Liver (tissue), 9 donors: ENCODE data around the gene CCL21. TPM values are rescaled to one million over a fixed set of nuclear protein-coding genes. Genes with fewer than 3 reads are reported as not detected.
"Not testable (repeated sequence)": the region's sequence is repeated elsewhere in the genome, so short reads cannot be mapped to it uniquely, and the experiment has no call there.

Source experiments
- DNase-seq: peaks from one replicate; pipeline ENCODE4 v3.0.0-alpha.2; 2017; ENCODE audit warnings: low spot score
- H3K27ac ChIP-seq, 2 donors: one replicate each; pipeline ENCODE4 v1.7.0; 2013; ENCODE audit warnings: inconsistent platforms in 2 of 2, low read length in 2 of 2, control low read depth in 1 of 2, low read depth in 1 of 2, mild to moderate bottlenecking in 1 of 2
- H3K27me3 ChIP-seq, 4 donors: one replicate each; pipeline versions ENCODE4 v1.6.1 to v1.7.0; 2013; ENCODE audit warnings: low read length in 3 of 4, inconsistent platforms in 1 of 4, mild to moderate bottlenecking in 1 of 4, moderate library complexity in 1 of 4; ENCODE audit not compliant: control insufficient read depth in 4 of 4, insufficient read depth in 4 of 4
- H3K36me3 ChIP-seq, 4 donors: one replicate each; pipeline versions ENCODE4 v1.6.1 to v1.7.0; 2013; ENCODE audit warnings: low read length in 3 of 4, mild to moderate bottlenecking in 3 of 4, low read depth in 1 of 4, moderate library complexity in 1 of 4; ENCODE audit not compliant: control insufficient read depth in 4 of 4, insufficient read depth in 3 of 4
- H3K4me1 ChIP-seq, 4 donors: one replicate each; pipeline versions ENCODE4 v1.6.1 to v1.7.0; 2013; ENCODE audit warnings: low read length in 3 of 4, mild to moderate bottlenecking in 3 of 4, moderate library complexity in 1 of 4; ENCODE audit not compliant: control insufficient read depth in 4 of 4, insufficient read depth in 4 of 4
- H3K4me3 ChIP-seq, 3 donors: one replicate each; pipeline versions ENCODE4 v1.6.1 to v1.7.0; 2013; ENCODE audit warnings: low read length in 3 of 3, control low read depth in 1 of 3, low read depth in 1 of 3, mild to moderate bottlenecking in 1 of 3
- H3K9ac ChIP-seq, 2 donors: one replicate each; pipeline ENCODE4 v1.7.0; 2013; ENCODE audit warnings: low read length in 2 of 2, mild to moderate bottlenecking in 2 of 2, moderate library complexity in 2 of 2, control low read depth in 1 of 2, low read depth in 1 of 2
- H3K9me3 ChIP-seq, 4 donors: one replicate each; pipeline versions ENCODE4 v1.6.1 to v1.7.0; 2013; ENCODE audit warnings: low read length in 3 of 4; ENCODE audit not compliant: control insufficient read depth in 4 of 4
- ATF3 ChIP-seq: IDR thresholded peaks from 2 replicates; pipeline ENCODE4 v1.6.1; 2016; ENCODE audit warnings: antibody characterized with exemption
- EGR1 ChIP-seq, 2 donors: IDR thresholded peaks; 2 replicates each; pipeline ENCODE4 v1.6.1; 2016 to 2018; ENCODE audit warnings: antibody characterized with exemption in 2 of 2, low read depth in 2 of 2
- FOXA1 ChIP-seq: IDR thresholded peaks from 2 replicates; pipeline ENCODE4 v1.6.1; 2016; ENCODE audit warnings: antibody characterized with exemption
- FOXA2 ChIP-seq: IDR thresholded peaks from 2 replicates; pipeline ENCODE4 v1.6.1; 2016; ENCODE audit warnings: antibody characterized with exemption
- GABPA ChIP-seq, 2 donors: IDR thresholded peaks in 1 of 2; conservative IDR thresholded peaks in 1 of 2; 2 replicates each; pipeline ENCODE4 v1.6.1; 2016; ENCODE audit warnings: antibody characterized with exemption in 2 of 2, mild to moderate bottlenecking in 1 of 2, moderate library complexity in 1 of 2
- HNF4A ChIP-seq, 2 donors: conservative IDR thresholded peaks; 2 replicates each; pipeline ENCODE4 v1.6.1; 2016; ENCODE audit warnings: antibody characterized with exemption in 2 of 2, mild to moderate bottlenecking in 2 of 2
- HNF4G ChIP-seq: IDR thresholded peaks from 2 replicates; pipeline ENCODE4 v1.6.1; 2016; ENCODE audit warnings: antibody characterized with exemption
- JUND ChIP-seq, 2 donors: IDR thresholded peaks; 2 replicates each; pipeline ENCODE4 v1.6.1; 2016; ENCODE audit warnings: antibody characterized with exemption in 2 of 2
- MAX ChIP-seq: IDR thresholded peaks from 2 replicates; pipeline ENCODE4 v1.6.1; 2016; ENCODE audit warnings: antibody characterized with exemption
- NR2F2 ChIP-seq: IDR thresholded peaks from 2 replicates; pipeline ENCODE4 v1.6.1; 2016; ENCODE audit warnings: antibody characterized with exemption
- RAD21 ChIP-seq, 2 donors: IDR thresholded peaks; 2 replicates each; pipeline ENCODE4 v1.6.1; 2016; ENCODE audit warnings: antibody characterized with exemption in 2 of 2, mild to moderate bottlenecking in 2 of 2
- REST ChIP-seq: IDR thresholded peaks from 2 replicates; pipeline ENCODE4 v1.6.1; 2016; ENCODE audit warnings: antibody characterized with exemption, mild to moderate bottlenecking
- RXRA ChIP-seq, 2 donors: IDR thresholded peaks; 2 replicates each; pipeline ENCODE4 v1.6.1; 2017 to 2018; ENCODE audit warnings: antibody characterized with exemption in 2 of 2, mild to moderate bottlenecking in 1 of 2
- SP1 ChIP-seq: IDR thresholded peaks from 2 replicates; pipeline ENCODE4 v1.6.1; 2018; ENCODE audit warnings: antibody characterized with exemption, mild to moderate bottlenecking
- TAF1 ChIP-seq: conservative IDR thresholded peaks from 2 replicates; pipeline ENCODE4 v1.6.1; 2016; ENCODE audit warnings: antibody characterized with exemption, mild to moderate bottlenecking
- YY1 ChIP-seq: IDR thresholded peaks from 2 replicates; pipeline ENCODE4 v1.6.1; 2016; ENCODE audit warnings: antibody characterized with exemption, mild to moderate bottlenecking
- WGBS: extraction: QIAGEN DNeasy Blood & Tissue Kit; methylation state at CpG from one replicate; pipeline ENCODE4 v1.1.7; 2013; 5-methylcytosine and 5-hydroxymethylcytosine counted together
- polyA plus RNA-seq, 2 donors: library from polyadenylated mRNA; stranded (reverse) in 1 of 2; unstranded in 1 of 2; fragments of 200-250 nt in 1 of 2; fragments of >200 nt in 1 of 2; fragmentation: Nextera tagmentation in 1 of 2; extraction: Ambion mirVana in 1 of 2; gene quantifications; one replicate each; pipeline versions ENCODE4 v1.2.1 to v1.2.3, GENCODE V29; 2013 to 2015
- total RNA-seq, 2 donors: library from RNA; depleted of rRNA; stranded (reverse); fragments of >200 nt; gene quantifications; one replicate each; pipeline ENCODE4 v1.2.3, GENCODE V29; 2014
- TF ChIP-seq, protein P1 (sequence below): fragments of 150-350 bp; IDR thresholded peaks from 2 replicates; pipeline ENCODE4 v1.5.1; 2017; ENCODE audit warnings: improper control_type of control experiment, low read depth, low read length; ENCODE audit not compliant: missing input control
- TF ChIP-seq, protein P2 (sequence below): IDR thresholded peaks from 2 replicates; pipeline ENCODE4 v1.6.1; 2016; ENCODE audit warnings: antibody characterized with exemption
- donor health status: healthy.
- donor health status: healthy.
- donor health status: healthy.
- donor health status: healthy.
- donor health status: healthy.

The CCL21 gene
- total and polyA plus RNA-seq, 4 donors, result 2.2 to 31.0 (median 10.6) TPM

DNA sequence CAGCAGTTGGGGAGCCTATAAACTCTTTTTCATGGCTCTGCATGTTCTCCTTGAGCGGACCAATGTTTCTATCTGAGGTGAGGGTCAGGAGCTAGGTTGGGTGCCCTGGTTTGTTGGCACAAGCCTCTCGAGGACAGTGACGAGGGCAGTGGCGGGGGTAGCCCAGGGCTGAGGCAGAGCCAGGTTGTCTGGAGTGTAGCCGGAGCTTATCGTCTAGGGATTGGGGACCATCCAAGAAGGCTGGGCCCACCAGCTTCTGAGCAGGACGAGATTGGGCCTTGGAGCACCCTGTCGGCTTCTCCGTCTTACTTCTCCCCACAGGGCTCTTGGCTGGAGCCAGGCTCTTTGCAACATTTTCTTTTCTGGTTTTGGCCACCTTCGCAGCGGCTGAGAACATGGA lies 13.2 kb upstream of the CCL21 start (continued):
- TF ChIP-seq, protein P1, sequence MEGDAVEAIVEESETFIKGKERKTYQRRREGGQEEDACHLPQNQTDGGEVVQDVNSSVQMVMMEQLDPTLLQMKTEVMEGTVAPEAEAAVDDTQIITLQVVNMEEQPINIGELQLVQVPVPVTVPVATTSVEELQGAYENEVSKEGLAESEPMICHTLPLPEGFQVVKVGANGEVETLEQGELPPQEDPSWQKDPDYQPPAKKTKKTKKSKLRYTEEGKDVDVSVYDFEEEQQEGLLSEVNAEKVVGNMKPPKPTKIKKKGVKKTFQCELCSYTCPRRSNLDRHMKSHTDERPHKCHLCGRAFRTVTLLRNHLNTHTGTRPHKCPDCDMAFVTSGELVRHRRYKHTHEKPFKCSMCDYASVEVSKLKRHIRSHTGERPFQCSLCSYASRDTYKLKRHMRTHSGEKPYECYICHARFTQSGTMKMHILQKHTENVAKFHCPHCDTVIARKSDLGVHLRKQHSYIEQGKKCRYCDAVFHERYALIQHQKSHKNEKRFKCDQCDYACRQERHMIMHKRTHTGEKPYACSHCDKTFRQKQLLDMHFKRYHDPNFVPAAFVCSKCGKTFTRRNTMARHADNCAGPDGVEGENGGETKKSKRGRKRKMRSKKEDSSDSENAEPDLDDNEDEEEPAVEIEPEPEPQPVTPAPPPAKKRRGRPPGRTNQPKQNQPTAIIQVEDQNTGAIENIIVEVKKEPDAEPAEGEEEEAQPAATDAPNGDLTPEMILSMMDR, result no peak
- TF ChIP-seq SP1, result no peak
- TF ChIP-seq MAX, result no peak

DNA sequence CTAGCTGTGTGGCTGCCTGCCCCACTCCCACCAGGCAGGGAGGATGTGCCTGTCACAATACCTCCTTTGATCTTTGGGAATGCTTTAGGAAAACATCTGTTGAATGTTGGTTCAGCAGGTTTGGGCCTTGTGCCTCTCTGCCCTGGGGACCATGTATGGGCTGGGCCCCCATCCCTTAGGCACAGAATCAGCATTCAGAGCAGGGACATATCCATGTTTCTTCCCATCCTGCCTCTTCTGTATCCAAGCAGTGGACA lies 9.8 kb upstream of the CCL21 start:
- H3K27me3 ChIP-seq, H3K9ac ChIP-seq, H3K4me3 ChIP-seq, H3K36me3 ChIP-seq, H3K27ac ChIP-seq, H3K9me3 ChIP-seq, DNase-seq: not testable (repeated sequence)
- TF ChIP-seq NR2F2, result peak; percentile 37
- H3K4me1 ChIP-seq, result peaks cover 0 to 12% (median 8%) of the 10 kb centered on the region in 4 donors

DNA sequence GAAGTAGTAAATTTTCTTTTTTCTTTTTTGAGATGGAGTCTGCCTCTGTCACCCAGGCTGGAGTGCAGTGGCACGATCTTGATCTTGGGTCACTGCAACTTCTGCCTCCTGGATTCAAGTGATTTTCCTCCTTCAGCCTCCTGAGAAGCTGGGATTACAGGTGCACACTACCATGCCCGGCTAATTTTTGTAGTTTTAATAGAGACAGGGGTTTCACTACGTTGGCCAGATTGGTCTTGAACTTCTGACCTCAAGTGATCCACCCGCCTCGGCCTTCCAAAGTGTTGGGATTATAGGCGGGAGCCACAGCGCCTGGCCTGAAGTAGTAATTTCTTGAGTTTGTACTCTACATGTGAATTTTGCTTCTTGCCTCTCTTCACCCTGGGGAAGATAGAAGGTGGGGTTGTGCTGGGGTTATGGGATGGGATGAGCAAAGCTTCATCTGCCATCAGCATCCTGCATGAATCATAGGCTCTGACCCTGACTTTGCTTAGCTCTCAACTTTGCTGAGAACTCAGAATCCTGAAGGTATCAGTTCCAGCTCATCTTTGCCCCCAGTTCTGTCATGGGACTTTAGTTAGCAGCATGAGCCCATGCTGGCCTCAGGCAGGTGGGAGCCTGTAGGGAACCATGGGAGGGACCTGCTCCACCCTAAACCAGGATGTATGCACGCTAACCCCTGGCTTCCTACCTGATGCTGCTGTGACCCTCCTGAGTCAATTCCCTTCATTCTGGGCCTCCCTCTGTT lies 9.3 kb upstream of the CCL21 start:
- no peak overlapping the region for H3K27ac ChIP-seq
- H3K9ac ChIP-seq, result no peak overlapping the region
- H3K36me3 ChIP-seq, result no peaks in the 10 kb centered on the region
- TF ChIP-seq GABPA (IDR thresholded peaks at IDR 0.05 in 1 of 2, conservative IDR thresholded peaks at IDR 0.05 in 1 of 2) (no peak), REST (no peak), FOXA2 (no peak), HNF4A (conservative IDR thresholded peaks at IDR 0.05) (no peak), RXRA (IDR thresholded peaks at IDR 0.05) (no peak), EGR1 (IDR thresholded peaks at IDR 0.05; ENCODE audit: low read depth in 2 of 2) (no peak), NR2F2 (no peak), ATF3 (no peak), YY1 (no peak), FOXA1 (no peak), HNF4G (no peak), RAD21 (IDR thresholded peaks at IDR 0.05) (no peak), TAF1 (no peak), SP1 (no peak), JUND (IDR thresholded peaks at IDR 0.05) (no peak), MAX (no peak)
- TF ChIP-seq, protein P1, result no peak
- TF ChIP-seq, protein P2, sequence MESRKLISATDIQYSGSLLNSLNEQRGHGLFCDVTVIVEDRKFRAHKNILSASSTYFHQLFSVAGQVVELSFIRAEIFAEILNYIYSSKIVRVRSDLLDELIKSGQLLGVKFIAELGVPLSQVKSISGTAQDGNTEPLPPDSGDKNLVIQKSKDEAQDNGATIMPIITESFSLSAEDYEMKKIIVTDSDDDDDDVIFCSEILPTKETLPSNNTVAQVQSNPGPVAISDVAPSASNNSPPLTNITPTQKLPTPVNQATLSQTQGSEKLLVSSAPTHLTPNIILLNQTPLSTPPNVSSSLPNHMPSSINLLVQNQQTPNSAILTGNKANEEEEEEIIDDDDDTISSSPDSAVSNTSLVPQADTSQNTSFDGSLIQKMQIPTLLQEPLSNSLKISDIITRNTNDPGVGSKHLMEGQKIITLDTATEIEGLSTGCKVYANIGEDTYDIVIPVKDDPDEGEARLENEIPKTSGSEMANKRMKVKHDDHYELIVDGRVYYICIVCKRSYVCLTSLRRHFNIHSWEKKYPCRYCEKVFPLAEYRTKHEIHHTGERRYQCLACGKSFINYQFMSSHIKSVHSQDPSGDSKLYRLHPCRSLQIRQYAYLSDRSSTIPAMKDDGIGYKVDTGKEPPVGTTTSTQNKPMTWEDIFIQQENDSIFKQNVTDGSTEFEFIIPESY, result no peak
- 87% methylated on average over 8 of the region's 8 CpGs for WGBS
- H3K9me3 ChIP-seq, result no peaks in the 10 kb centered on the region
- no peak for DNase-seq
- H3K4me1 ChIP-seq, result peaks cover 0 to 12% (median 8%) of the 10 kb centered on the region in 4 donors
- no peaks in the 10 kb centered on the region for H3K27me3 ChIP-seq
- no peak overlapping the region for H3K4me3 ChIP-seq
